ENCODE results near the gene RAMP1.

- TF ChIP-seq CTCF (IDR thresholded peaks at IDR 0.05; ENCODE audit: low read length) (no peak), EZH2 (IDR thresholded peaks at IDR 0.05; ENCODE audit: borderline replicate concordance, low read length) (no peak)
These were observed 92.5 kb downstream of the RAMP1 start for GRCh38 chr2:237951878-237952277.

All from OCI-LY1 (cell line).